ENCODE data around the gene FUOM. TPM values are rescaled to one million over a fixed set of nuclear protein-coding genes. Genes with fewer than 3 reads are reported as not detected.
A peak's percentile ranks its signal among the peaks of the same experiment; 100 is the strongest.

The FUOM gene
- total RNA-seq, 1 donor from 2014 or later, result 54.0 TPM

DNA sequence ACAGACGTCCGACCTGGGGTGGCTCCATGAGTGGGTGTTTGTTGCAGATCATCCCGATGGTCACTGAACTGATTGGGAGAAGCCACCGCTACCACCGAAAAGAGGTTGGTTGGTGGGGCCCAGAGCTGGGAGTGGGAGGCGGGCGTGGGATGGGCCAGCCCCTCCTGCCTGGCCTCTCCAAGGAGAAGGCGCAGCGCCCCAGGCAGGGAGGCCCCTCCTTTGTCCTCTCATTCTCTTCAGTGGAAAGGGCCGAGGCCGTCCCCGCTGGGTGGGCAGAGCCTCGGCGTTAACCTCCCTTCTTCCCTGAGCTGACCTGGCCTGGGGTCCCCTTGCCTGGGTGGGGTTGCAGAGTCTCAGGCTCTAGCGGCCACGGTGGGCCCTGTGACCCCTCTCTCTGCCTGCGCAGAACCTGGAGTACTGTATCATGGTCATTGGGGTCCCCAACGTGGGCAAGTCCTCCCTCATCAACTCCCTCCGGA is 41.3 kb upstream of the FUOM start:
- intact Hi-C loops (cut with DNase I), result no loop called here
- TF ChIP-seq, protein P1, sequence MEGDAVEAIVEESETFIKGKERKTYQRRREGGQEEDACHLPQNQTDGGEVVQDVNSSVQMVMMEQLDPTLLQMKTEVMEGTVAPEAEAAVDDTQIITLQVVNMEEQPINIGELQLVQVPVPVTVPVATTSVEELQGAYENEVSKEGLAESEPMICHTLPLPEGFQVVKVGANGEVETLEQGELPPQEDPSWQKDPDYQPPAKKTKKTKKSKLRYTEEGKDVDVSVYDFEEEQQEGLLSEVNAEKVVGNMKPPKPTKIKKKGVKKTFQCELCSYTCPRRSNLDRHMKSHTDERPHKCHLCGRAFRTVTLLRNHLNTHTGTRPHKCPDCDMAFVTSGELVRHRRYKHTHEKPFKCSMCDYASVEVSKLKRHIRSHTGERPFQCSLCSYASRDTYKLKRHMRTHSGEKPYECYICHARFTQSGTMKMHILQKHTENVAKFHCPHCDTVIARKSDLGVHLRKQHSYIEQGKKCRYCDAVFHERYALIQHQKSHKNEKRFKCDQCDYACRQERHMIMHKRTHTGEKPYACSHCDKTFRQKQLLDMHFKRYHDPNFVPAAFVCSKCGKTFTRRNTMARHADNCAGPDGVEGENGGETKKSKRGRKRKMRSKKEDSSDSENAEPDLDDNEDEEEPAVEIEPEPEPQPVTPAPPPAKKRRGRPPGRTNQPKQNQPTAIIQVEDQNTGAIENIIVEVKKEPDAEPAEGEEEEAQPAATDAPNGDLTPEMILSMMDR (IDR thresholded peaks at IDR 0.05), result no peak
- no peak for TF ChIP-seq POLR2AphosphoS5 (IDR thresholded peaks at IDR 0.05; ENCODE audit: insufficient read depth in 1 of 2, low read depth in 1 of 2)
- no peak for TF ChIP-seq POLR2A (IDR thresholded peaks at IDR 0.05)

DNA sequence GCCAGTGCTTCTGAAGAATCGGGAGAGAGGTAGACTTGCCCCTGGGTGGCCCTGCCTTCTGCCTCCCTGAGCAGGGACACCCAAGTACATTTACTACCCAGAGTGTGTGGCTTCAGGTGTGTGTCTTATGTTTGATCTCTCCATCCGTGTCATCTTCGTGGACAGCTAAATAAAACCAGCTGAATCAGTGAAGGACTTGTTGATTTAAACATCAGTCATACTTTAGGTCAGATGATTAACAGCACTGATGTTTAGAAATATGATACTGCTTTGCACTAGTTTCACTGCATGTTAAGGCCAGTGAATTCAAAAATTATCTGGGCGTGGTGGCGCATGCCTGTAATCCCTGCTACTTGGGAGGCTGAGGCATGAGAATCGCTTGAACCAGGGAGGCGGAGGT is 40.1 kb upstream of the FUOM start:
- H3K9me3 ChIP-seq, result no peaks in the 10 kb centered on the region
- TF ChIP-seq, protein P1 (IDR thresholded peaks at IDR 0.05), result no peak
- TF ChIP-seq POLR2AphosphoS5 (IDR thresholded peaks at IDR 0.05; ENCODE audit: insufficient read depth in 1 of 2, low read depth in 1 of 2) (no peak), POLR2A (IDR thresholded peaks at IDR 0.05) (no peak)
- H3K4me1 ChIP-seq, result peaks cover 18% of the 10 kb centered on the region
- H3K27me3 ChIP-seq, result no peaks in the 10 kb centered on the region
- peaks cover 0 to 52% of the 10 kb centered on the region in 2 donors for H3K36me3 ChIP-seq
- no peak overlapping the region for H3K27ac ChIP-seq
- intact Hi-C loops (cut with DNase I), result no loop called here
- DNase-seq (ENCODE audit: extremely low spot score in 2 of 2), result no peak
- no peak overlapping the region for H3K4me3 ChIP-seq

More for the DNA sequence above, 41.3 kb upstream of the FUOM start:
- no peaks in the 10 kb centered on the region for H3K9me3 ChIP-seq
- H3K27ac ChIP-seq, result no peak overlapping the region
- H3K4me1 ChIP-seq, result peaks cover 12% of the 10 kb centered on the region
- DNase-seq (ENCODE audit: extremely low spot score in 2 of 2), result no peak
- no peaks in the 10 kb centered on the region for H3K27me3 ChIP-seq
- H3K4me3 ChIP-seq, result no peak overlapping the region
- H3K36me3 ChIP-seq, result peaks cover 0 to 52% of the 10 kb centered on the region in 2 donors

DNA sequence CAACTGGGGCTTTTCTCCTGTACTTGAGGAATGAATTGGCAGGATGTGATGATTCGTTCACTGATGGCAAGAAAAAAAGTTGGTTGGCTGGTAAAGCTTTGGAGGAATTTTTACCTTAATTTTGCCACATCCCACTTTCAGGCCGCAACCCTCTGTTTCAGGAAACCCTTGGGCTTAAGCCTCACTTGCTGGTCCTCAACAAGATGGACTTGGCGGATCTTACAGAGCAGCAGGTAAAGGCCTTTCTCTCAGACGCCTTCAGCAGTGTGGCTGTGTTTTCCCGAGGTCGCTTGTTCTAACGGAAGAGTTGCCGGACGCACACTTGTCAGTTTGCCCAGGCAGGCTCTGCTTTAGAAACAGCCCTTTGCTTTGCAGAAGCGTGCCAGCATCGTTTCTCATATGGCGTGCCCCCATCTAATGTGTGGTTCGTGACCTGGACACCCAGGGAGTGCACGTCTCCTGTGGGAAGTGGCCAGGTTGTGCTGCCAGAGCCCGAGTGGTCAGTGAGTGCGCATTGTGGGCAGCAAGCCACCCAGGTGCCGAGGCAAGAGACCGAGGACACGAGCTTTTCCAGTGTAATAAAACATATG is 38.3 kb upstream of the FUOM start:
- H3K27ac ChIP-seq, result no peak overlapping the region
- peaks cover 0 to 34% of the 10 kb centered on the region in 2 donors for H3K36me3 ChIP-seq
- H3K4me3 ChIP-seq, result no peak overlapping the region
- H3K27me3 ChIP-seq, result no peaks in the 10 kb centered on the region
- TF ChIP-seq POLR2AphosphoS5 (IDR thresholded peaks at IDR 0.05; ENCODE audit: insufficient read depth in 1 of 2, low read depth in 1 of 2), result no peak
- TF ChIP-seq, protein P1 (IDR thresholded peaks at IDR 0.05), result no peak
- no peak for TF ChIP-seq POLR2A (IDR thresholded peaks at IDR 0.05)
- intact Hi-C loops (cut with DNase I), result no loop called here
- no peak for DNase-seq (ENCODE audit: extremely low spot score in 2 of 2)
- H3K4me1 ChIP-seq, result peaks cover 18% of the 10 kb centered on the region
- no peaks in the 10 kb centered on the region for H3K9me3 ChIP-seq

DNA sequence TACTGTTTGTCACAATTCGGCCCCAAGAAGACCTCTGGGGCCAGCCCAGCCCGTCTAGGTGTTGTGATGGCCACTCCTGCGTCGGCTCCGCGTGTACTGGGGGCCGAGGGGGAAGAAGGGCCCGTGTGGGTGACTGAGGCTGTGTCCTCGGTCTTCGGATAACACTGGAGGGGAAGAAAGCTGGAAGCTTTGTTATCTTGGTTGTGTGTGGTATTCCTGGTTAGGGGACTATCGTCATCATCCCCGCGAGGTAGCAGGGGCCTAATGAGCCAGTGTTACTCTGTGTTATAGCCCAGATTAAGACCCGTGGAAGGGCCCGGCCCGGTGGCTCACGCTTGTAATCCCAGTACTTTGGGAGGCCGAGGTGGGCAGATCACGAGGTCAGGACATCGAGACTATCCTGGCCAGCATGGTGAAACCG is 37.0 kb upstream of the FUOM start:
- Histone ChIP-seq H3K4me3 (peak overlapping the region; percentile 86 to 93), H3K9me3 (no peaks in the 10 kb centered on the region), H3K4me1 (peaks cover 18% of the 10 kb centered on the region), H3K27ac (peak overlapping the region; percentile 77), H3K27me3 (no peaks in the 10 kb centered on the region), H3K36me3 (peaks cover 0 to 32% of the 10 kb centered on the region in 2 donors)
- no peak for TF ChIP-seq POLR2AphosphoS5 (IDR thresholded peaks at IDR 0.05; ENCODE audit: insufficient read depth in 1 of 2, low read depth in 1 of 2)
- TF ChIP-seq, protein P1 (IDR thresholded peaks at IDR 0.05), result no peak
- DNase-seq (ENCODE audit: extremely low spot score in 2 of 2), result peak in 1 of 2 donors; percentile 82
- intact Hi-C loops (cut with DNase I), result loop anchor here (5.0 kb wide), 1 partner anchor 88 kb away; the partner anchor contains the start of genes TUBGCP2 and ZNF511

DNA sequence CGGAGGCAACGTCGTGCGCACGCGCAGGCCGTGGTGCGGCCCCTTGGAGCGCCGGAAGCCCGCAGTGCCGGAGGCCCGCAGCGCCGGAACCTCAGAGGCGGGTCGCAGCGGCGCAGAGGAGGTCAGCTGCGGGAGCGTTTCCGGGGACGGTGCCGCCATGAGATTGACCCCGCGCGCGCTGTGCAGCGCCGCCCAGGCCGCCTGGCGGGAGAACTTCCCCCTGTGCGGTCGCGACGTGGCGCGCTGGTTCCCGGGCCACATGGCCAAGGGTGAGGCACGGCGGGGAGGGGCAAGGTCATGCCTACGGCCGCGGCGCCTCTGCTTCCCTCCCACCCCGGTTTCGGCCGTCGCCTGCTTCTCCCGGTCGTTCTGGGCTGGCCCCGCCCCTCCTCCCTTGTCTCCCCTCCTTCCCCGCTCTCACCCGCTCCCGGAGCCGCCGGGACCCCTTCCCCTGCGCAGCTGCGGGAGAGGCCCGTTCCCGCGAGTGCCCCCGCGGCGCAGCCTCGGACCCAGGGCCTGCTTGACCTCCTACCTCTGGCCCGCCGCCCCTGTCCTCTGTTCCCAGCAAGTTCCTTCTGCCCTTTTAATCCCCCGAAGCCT is 36.3 kb upstream of the FUOM start, which contains the start of gene MTG1:
Gene MTG1 (plus strand): TSS at position 94 of the 600 bp plus-strand sequence. CDS start 64 bp downstream, at position 158.
- peak in 1 of 2 donors; percentile 86 for DNase-seq (ENCODE audit: extremely low spot score in 2 of 2)
- H3K36me3 ChIP-seq, result peaks cover 0 to 26% of the 10 kb centered on the region in 2 donors

More for the DNA sequence above, 36.3 kb upstream of the FUOM start, which contains the start of gene MTG1:
- Histone ChIP-seq H3K27ac (peak within 1 kb of the TSS; percentile 77), H3K4me3 (peak within 1 kb of the TSS; percentile 86 to 93), H3K4me1 (peaks cover 18% of the 10 kb centered on the region), H3K9me3 (no peaks in the 10 kb centered on the region), H3K27me3 (no peaks in the 10 kb centered on the region)
- intact Hi-C loops (cut with DNase I), result loop anchor here (5.0 kb wide), 1 partner anchor 87 kb away; the partner anchor contains the start of genes TUBGCP2 and ZNF511
- TF ChIP-seq POLR2AphosphoS5 (IDR thresholded peaks at IDR 0.05; ENCODE audit: insufficient read depth in 1 of 2, low read depth in 1 of 2), result peak; percentile 48 to 85
- TF ChIP-seq, protein P1 (IDR thresholded peaks at IDR 0.05), result peak in 2 of 3 experiments; percentile 11 to 18
- peak in 1 of 2 donors; percentile 57 for TF ChIP-seq POLR2A (IDR thresholded peaks at IDR 0.05)
